NCI-H187 treated with DMSO at 0.1 percent for 48 hours (cell line): ENCODE measurements around the gene TTC33.
A peak's percentile ranks its signal among the peaks of the same experiment; 100 is the strongest.
"Not testable (repeated sequence)": the region's sequence is repeated elsewhere in the genome, so short reads cannot be mapped to it uniquely, and the experiment has no call there.

ENCODE experiments used
- DNase-seq: peaks from one replicate; lab custom pipeline; 2025; lab: John Stamatoyannopoulos, UW

Gene TTC33

GRCh38 chr5:40779561-40779960 is 23.8 kb upstream of the TTC33 start:
- DNase-seq = no peak

GRCh38 chr5:40778133-40778532 is 22.4 kb upstream of the TTC33 start:
- no peak for DNase-seq

- no peak for DNase-seq
These were observed 20.9 kb upstream of the TTC33 start for GRCh38 chr5:40776658-40776977.

GRCh38 chr5:40775846-40776657 is 20.3 kb upstream of the TTC33 start:
- no peak for DNase-seq

- DNase-seq = no peak
These were observed 19.5 kb upstream of the TTC33 start for GRCh38 chr5:40775085-40775845.

GRCh38 chr5:40774623-40775022 is 18.9 kb upstream of the TTC33 start:
- no peak for DNase-seq

- no peak for DNase-seq
These were observed 15.0 kb upstream of the TTC33 start for GRCh38 chr5:40770764-40771163.

- no peak for DNase-seq
These were observed 6.9 kb upstream of the TTC33 start for GRCh38 chr5:40762705-40763104.

- no peak for DNase-seq
These were observed 1.6 kb upstream of the TTC33 start for GRCh38 chr5:40757400-40757799.

- DNase-seq = peak; percentile 43
These were observed 711 bp downstream of the TTC33 start for GRCh38 chr5:40755093-40755406.

GRCh38 chr5:40754381-40755092 is 1.2 kb downstream of the TTC33 start:
- no peak for DNase-seq

- no peak for DNase-seq
These were observed 9.1 kb downstream of the TTC33 start for GRCh38 chr5:40746703-40747102.

- no peak for DNase-seq
These were observed 12.0 kb downstream of the TTC33 start for GRCh38 chr5:40743771-40744170.

GRCh38 chr5:40738502-40738901 is 17.3 kb downstream of the TTC33 start:
- no peak for DNase-seq

GRCh38 chr5:40736103-40736875 is 19.5 kb downstream of the TTC33 start:
- DNase-seq = peak; percentile 5

GRCh38 chr5:40735609-40736008 is 20.2 kb downstream of the TTC33 start:
- DNase-seq = no peak

- no peak for DNase-seq
These were observed 20.8 kb downstream of the TTC33 start for GRCh38 chr5:40734986-40735385.

GRCh38 chr5:40733879-40734563 is 21.7 kb downstream of the TTC33 start:
- DNase-seq = no peak

GRCh38 chr5:40733434-40733833 is 22.3 kb downstream of the TTC33 start:
- no peak for DNase-seq

- not testable (repeated sequence) for DNase-seq
These were observed 33.3 kb downstream of the TTC33 start for GRCh38 chr5:40722497-40722911.

- no peak for DNase-seq
These were observed 35.7 kb downstream of the TTC33 start for GRCh38 chr5:40720069-40720468.

- no peak for DNase-seq
These were observed 38.5 kb downstream of the TTC33 start for GRCh38 chr5:40717281-40717680.
